Measurements from ENCODE around the gene PCSK6.

The PCSK6 gene

GRCh38 chr15:101480613-101481380, 8.7 kb downstream of the PCSK6 start:
- no peak for DNase-seq (ENCODE audit: low read depth)
- no peak overlapping the region for H3K4me3 ChIP-seq (replicated peaks; ENCODE audit: low read depth, low read length)
- no peak for TF ChIP-seq CTCF (IDR thresholded peaks at IDR 0.05; ENCODE audit: low read length, missing control alignments)

- TF ChIP-seq CTCF (IDR thresholded peaks at IDR 0.05; ENCODE audit: low read length, missing control alignments) = no peak
- no peak for DNase-seq (ENCODE audit: low read depth)
- H3K4me3 ChIP-seq (replicated peaks; ENCODE audit: low read depth, low read length) = no peak overlapping the region
Measured at GRCh38 chr15:101479851-101480612, 9.5 kb downstream of the PCSK6 start.

GRCh38 chr15:101479342-101479845, 10.1 kb downstream of the PCSK6 start:
- H3K4me3 ChIP-seq (replicated peaks; ENCODE audit: low read depth, low read length) = no peak overlapping the region
- DNase-seq (ENCODE audit: low read depth) = no peak
- no peak for TF ChIP-seq CTCF (IDR thresholded peaks at IDR 0.05; ENCODE audit: low read length, missing control alignments)

- no peak for DNase-seq (ENCODE audit: low read depth)
- no peak for TF ChIP-seq CTCF (IDR thresholded peaks at IDR 0.05; ENCODE audit: low read length, missing control alignments)
- no peak overlapping the region for H3K4me3 ChIP-seq (replicated peaks; ENCODE audit: low read depth, low read length)
Measured at GRCh38 chr15:101478701-101479341, 10.7 kb downstream of the PCSK6 start.

GRCh38 chr15:101477851-101478362, 11.6 kb downstream of the PCSK6 start:
- no peak overlapping the region for H3K4me3 ChIP-seq (replicated peaks; ENCODE audit: low read depth, low read length)
- no peak for TF ChIP-seq CTCF (IDR thresholded peaks at IDR 0.05; ENCODE audit: low read length, missing control alignments)
- no peak for DNase-seq (ENCODE audit: low read depth)

- no peak for TF ChIP-seq CTCF (IDR thresholded peaks at IDR 0.05; ENCODE audit: low read length, missing control alignments)
- no peak overlapping the region for H3K4me3 ChIP-seq (replicated peaks; ENCODE audit: low read depth, low read length)
- DNase-seq (ENCODE audit: low read depth) = no peak
Measured at GRCh38 chr15:101476756-101477155, 12.8 kb downstream of the PCSK6 start.

Data from fibroblast of pulmonary artery (primary cell).